T-cell (primary cell): ENCODE results near the gene HNRNPAB. TPM values are rescaled to one million over a fixed set of nuclear protein-coding genes. Genes with fewer than 3 reads are reported as not detected.
"Not testable (repeated sequence)": the region's sequence is repeated elsewhere in the genome, so short reads cannot be mapped to it uniquely, and the experiment has no call there.

ENCODE experiments used
- ATAC-seq, 4 experiments: fragments of 200-7000 bp in 3 of 4; fragments of 150-1000 bp in 1 of 4; cut with Tn5 transposase; replicated peaks in 1 of 4; 1 replicate in 3 of 4; 2 replicates in 1 of 4; pipeline ENCODE4 v1.10.0; 2021; ENCODE audit warnings: moderate library complexity in 3 of 4, mild to moderate bottlenecking in 2 of 4, moderate number of reproducible peaks in 1 of 4
- CTCF ChIA-PET, 2 donors: fragments of 300-600 bp; sonication (Branson Sonifier 250); formaldehyde crosslinking; loops; one replicate each; lab custom pipeline; 2022; ENCODE audit warnings: antibody characterized with exemption in 2 of 2; lab: Charles Lee
- POLR2A ChIA-PET, 2 donors: fragments of 300-600 bp; sonication (Branson Sonifier 250); formaldehyde crosslinking; loops; one replicate each; lab custom pipeline; 2022; ENCODE audit warnings: antibody characterized with exemption in 2 of 2; lab: Charles Lee
- DNase-seq, 35 experiments: peaks; one replicate each; pipeline versions ENCODE4 v3.0.0 to v3.0.0-alpha.2; 2013 to 2023
- H3K27ac ChIP-seq: one replicate; pipeline ENCODE4 v1.5.1; 2013; ENCODE audit warnings: low read length
- H3K27me3 ChIP-seq, 2 experiments: replicated peaks in 1 of 2; 1 replicate in 1 of 2; 2 replicates in 1 of 2; pipeline versions ENCODE4 v1.6.1 to v1.7.0; 2013; ENCODE audit warnings: low read length in 1 of 2, mixed read lengths in 1 of 2; ENCODE audit not compliant: control insufficient read depth in 2 of 2, insufficient read depth in 2 of 2; ENCODE audit errors: extremely low read depth in 1 of 2
- H3K36me3 ChIP-seq, 2 donors: 1 replicate in 1 of 2; 2 replicates in 1 of 2; pipeline versions ENCODE4 v1.6.1 to v1.7.0; 2013; ENCODE audit warnings: low read length in 1 of 2; ENCODE audit not compliant: control insufficient read depth in 2 of 2, insufficient read depth in 1 of 2; ENCODE audit errors: extremely low read depth in 1 of 2
- H3K4me1 ChIP-seq, 2 experiments: 1 replicate in 1 of 2; 2 replicates in 1 of 2; pipeline versions ENCODE4 v1.6.1 to v1.7.0; 2013; ENCODE audit warnings: low read length in 2 of 2, mixed read lengths in 1 of 2; ENCODE audit not compliant: insufficient read depth in 2 of 2, control insufficient read depth in 1 of 2; ENCODE audit errors: extremely low read depth in 1 of 2
- H3K4me3 ChIP-seq, 2 donors: 1 replicate in 1 of 2; 2 replicates in 1 of 2; pipeline versions ENCODE4 v1.5.1 to v1.7.0; 2013; ENCODE audit warnings: mild to moderate bottlenecking in 2 of 2, low read length in 1 of 2, moderate library complexity in 1 of 2; ENCODE audit not compliant: control insufficient read depth in 1 of 2; ENCODE audit errors: extremely low read depth in 1 of 2
- H3K9me3 ChIP-seq: 2 replicates; pipeline ENCODE4 v1.7.0; 2013
- H3K27ac Mint-ChIP-seq, 2 donors: one replicate each; pipeline ENCODE4 v1.8.0; 2020 to 2021; ENCODE audit warnings: mild to moderate bottlenecking in 2 of 2, mixed read lengths in 2 of 2
- H3K27me3 Mint-ChIP-seq, 2 donors: one replicate each; pipeline ENCODE4 v1.8.0; 2021 to 2022; ENCODE audit warnings: mixed read lengths in 2 of 2
- H3K36me3 Mint-ChIP-seq: one replicate; pipeline ENCODE4 v1.8.0; 2021; ENCODE audit warnings: mixed read lengths
- H3K4me1 Mint-ChIP-seq, 3 donors: one replicate each; pipeline ENCODE4 v1.8.0; 2020 to 2022; ENCODE audit warnings: mixed read lengths in 3 of 3, mild to moderate bottlenecking in 1 of 3
- H3K4me3 Mint-ChIP-seq, 3 donors: one replicate each; pipeline ENCODE4 v1.8.0; 2020 to 2022; ENCODE audit warnings: mild to moderate bottlenecking in 3 of 3, mixed read lengths in 3 of 3, moderate library complexity in 3 of 3
- H3K9me3 Mint-ChIP-seq, 3 donors: one replicate each; pipeline ENCODE4 v1.8.0; 2020 to 2022; ENCODE audit warnings: mixed read lengths in 3 of 3
- WGBS: methylation state at CpG from one replicate; pipeline ENCODE4 v1.1.5; 2013; ENCODE audit warnings: missing lambda C conversion rate; ENCODE audit not compliant: insufficient coverage; 5-methylcytosine and 5-hydroxymethylcytosine counted together
- total RNA-seq, 35 experiments: library from RNA in 6 of 35; stranded (reverse) in 6 of 35; fragments of 120-200 nt in 1 of 35; gene quantifications; one replicate each; pipeline versions ENCODE4 v1.2.1 to v1.2.4 and lab custom pipeline; 2013 to 2026

HNRNPAB gene
- total RNA-seq, 5 donors from 2014 or later (not counting 1 experiment from before 2014, with no cell fraction given) = 78.8 to 89.2 (median 85.1) TPM

DNA sequence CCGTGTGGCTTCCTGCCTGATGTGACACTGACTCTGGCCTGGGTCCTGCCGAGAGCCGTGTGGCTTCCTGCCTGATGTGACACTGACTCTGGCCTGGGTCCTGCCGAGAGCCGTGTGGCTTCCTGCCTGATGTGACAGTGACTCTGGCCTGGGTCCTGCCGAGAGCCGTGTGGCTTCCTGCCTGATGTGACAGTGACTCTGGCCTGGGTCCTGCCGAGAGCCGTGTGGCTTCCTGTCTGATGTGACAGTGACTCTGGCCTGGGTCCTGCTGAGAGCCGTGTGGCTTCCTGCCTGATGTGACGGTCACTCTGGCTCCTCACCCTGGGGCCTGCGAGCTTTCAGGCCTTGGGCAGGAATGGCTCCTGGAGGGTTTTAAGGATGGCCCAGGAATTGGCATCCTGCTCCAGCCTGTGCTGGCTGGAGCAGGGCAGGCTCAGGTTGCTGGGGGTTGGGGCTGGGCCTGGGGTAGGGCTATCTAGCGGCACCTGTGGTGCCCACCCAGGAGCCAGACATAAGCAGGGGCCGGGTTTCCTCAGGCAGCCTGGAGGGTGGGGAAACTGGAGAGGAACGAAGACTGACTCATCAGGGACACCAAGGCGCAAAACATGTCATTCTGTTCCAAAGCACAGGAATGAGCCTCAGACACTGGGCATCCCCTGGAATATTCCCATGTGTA lies 35.4 kb downstream of the HNRNPAB start:
- H3K9me3 ChIP-seq, H3K27me3 Mint-ChIP-seq, H3K9me3 Mint-ChIP-seq, H3K36me3 Mint-ChIP-seq, H3K27me3 ChIP-seq, H3K36me3 ChIP-seq, H3K4me3 ChIP-seq, POLR2A ChIA-PET: not testable (repeated sequence)
- WGBS = 31% methylated on average over 11 of the region's 16 CpGs
- H3K4me1 Mint-ChIP-seq = peaks cover 41 to 55% (median 49%) of the 10 kb centered on the region in 3 donors
- DNase-seq = peak in 4 of 35 experiments; percentile 18 to 52 (median 30)
- H3K27ac Mint-ChIP-seq = peak overlapping the region; percentile 76 to 80
- peaks cover 11 to 69% of the 10 kb centered on the region in 2 experiments for H3K4me1 ChIP-seq
- peak in 2 of 4 experiments; percentile 11 to 28 for ATAC-seq
- CTCF ChIA-PET = interaction anchor here (0.7 to 1.3 kb wide), 2 partner anchors 11 to 1152 kb away, joined by 3 read pairs; no protein-coding TSS in a partner anchor
- peak overlapping the region; percentile 82 for H3K27ac ChIP-seq
- H3K4me3 Mint-ChIP-seq = peak overlapping the region in 1 of 3 donors; percentile 77

DNA sequence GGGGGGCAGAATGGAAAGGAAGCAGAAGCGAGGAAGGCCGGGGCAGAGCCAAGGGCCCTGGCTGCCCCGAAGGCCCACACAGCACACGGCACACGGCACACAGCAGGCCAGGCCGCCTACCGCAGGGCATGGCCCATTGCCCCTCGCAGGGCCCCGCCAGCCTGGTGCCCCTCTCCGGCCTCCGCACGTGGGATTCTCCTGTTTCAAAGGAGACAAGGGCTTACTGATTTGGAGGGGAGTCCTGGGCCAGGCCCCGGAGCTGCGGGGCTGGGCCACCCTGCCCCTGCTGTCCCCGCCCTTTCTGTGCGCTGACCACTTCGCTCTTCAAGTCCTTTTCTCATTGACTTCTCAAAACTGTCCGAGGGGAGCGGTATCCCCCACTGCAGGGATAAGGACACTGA lies 36.0 kb downstream of the HNRNPAB start:
- Mint-ChIP-seq H3K4me3 (peak overlapping the region in 2 of 3 donors; percentile 39 to 77), H3K4me1 (peaks cover 35 to 50% (median 44%) of the 10 kb centered on the region in 3 donors), H3K27ac (peak overlapping the region; percentile 88 to 93), H3K36me3 (no peaks in the 10 kb centered on the region), H3K9me3 (no peaks in the 10 kb centered on the region), H3K27me3 (no peaks in the 10 kb centered on the region)
- Histone ChIP-seq H3K36me3 (no peaks in the 10 kb centered on the region), H3K4me3 (peak overlapping the region in 1 of 2 donors; percentile 26), H3K27me3 (no peaks in the 10 kb centered on the region), H3K27ac (peak overlapping the region; percentile 67), H3K4me1 (peaks cover 11 to 63% of the 10 kb centered on the region in 2 experiments), H3K9me3 (no peaks in the 10 kb centered on the region)
- DNase-seq (peak in 1 of 35 experiments; percentile 20), ATAC-seq (peak in 2 of 4 experiments; percentile 13 to 25)
- 88% methylated on average over 12 of the region's 19 CpGs for WGBS
- ChIA-PET POLR2A (no interaction called here), CTCF (no interaction called here)

- Mint-ChIP-seq H3K4me1 (peaks cover 34 to 50% (median 43%) of the 10 kb centered on the region in 3 donors), H3K4me3 (peak overlapping the region; percentile 35 to 77 (median 39)), H3K27ac (peak overlapping the region; percentile 88 to 93), H3K36me3 (no peaks in the 10 kb centered on the region), H3K9me3 (no peaks in the 10 kb centered on the region), H3K27me3 (no peaks in the 10 kb centered on the region)
- Histone ChIP-seq H3K36me3 (no peaks in the 10 kb centered on the region), H3K4me1 (peaks cover 11 to 59% of the 10 kb centered on the region in 2 experiments), H3K27me3 (no peaks in the 10 kb centered on the region), H3K27ac (peak overlapping the region; percentile 31), H3K4me3 (peak overlapping the region in 1 of 2 donors; percentile 26), H3K9me3 (no peaks in the 10 kb centered on the region)
- 40% methylated on average over 9 of the region's 9 CpGs for WGBS
- ATAC-seq (peak in 3 of 4 experiments; percentile 25 to 43 (median 43)), DNase-seq (peak in 1 of 35 experiments; percentile 26)
- ChIA-PET CTCF (no interaction called here), POLR2A (no interaction called here)
Measured at GRCh38 chr5:178240766-178241165, 36.4 kb downstream of the HNRNPAB start.

- WGBS = 25% methylated on average over 4 of the region's 8 CpGs
- H3K9me3 ChIP-seq = no peaks in the 10 kb centered on the region
- H3K4me3 ChIP-seq = no peak overlapping the region
- no peaks in the 10 kb centered on the region for H3K36me3 Mint-ChIP-seq
- H3K27me3 Mint-ChIP-seq = no peaks in the 10 kb centered on the region
- DNase-seq (peak in 1 of 35 experiments; percentile 31), ATAC-seq (peak; percentile 13 to 51 (median 28))
- H3K27me3 ChIP-seq = no peaks in the 10 kb centered on the region
- no peaks in the 10 kb centered on the region for H3K36me3 ChIP-seq
- no peaks in the 10 kb centered on the region for H3K9me3 Mint-ChIP-seq
- ChIA-PET CTCF (no interaction called here), POLR2A (no interaction called here)
- H3K4me3 Mint-ChIP-seq = peak overlapping the region; percentile 17 to 77 (median 35)
- peak overlapping the region; percentile 88 to 93 for H3K27ac Mint-ChIP-seq
- H3K4me1 Mint-ChIP-seq = peaks cover 34 to 50% (median 43%) of the 10 kb centered on the region in 3 donors
- H3K4me1 ChIP-seq = peaks cover 11 to 54% of the 10 kb centered on the region in 2 experiments
- peak overlapping the region; percentile 31 for H3K27ac ChIP-seq
Measured at GRCh38 chr5:178241231-178241663, 36.9 kb downstream of the HNRNPAB start.

DNA sequence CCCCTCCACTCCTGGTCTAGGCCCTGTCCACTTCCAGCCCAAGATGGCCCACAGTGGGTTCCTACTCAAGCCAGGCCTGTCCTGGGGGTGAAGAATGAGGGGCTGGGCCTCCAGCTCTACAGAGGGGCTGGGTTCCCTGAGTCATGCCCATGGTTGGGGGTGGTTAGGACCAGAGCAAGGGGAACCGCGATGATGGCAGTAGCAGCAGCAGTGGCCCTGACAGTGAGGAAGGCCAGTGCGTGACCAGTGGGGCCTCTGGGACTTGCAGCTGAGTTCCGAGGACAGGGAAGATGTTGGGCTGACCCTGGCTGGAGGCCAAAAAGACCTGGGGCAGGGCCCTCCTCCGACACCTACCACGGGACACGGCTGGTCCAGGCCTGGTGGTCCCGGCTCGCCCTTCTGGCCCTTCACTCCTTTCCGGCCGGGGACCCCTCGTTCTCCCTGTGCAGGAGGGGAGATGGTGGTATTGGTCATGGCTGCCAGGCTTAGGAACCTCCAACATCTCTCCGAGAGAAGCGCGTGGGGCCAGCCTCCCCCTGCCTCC lies 37.4 kb downstream of the HNRNPAB start:
- peaks cover 11 to 49% of the 10 kb centered on the region in 2 experiments for H3K4me1 ChIP-seq
- ChIA-PET POLR2A (no interaction called here), CTCF (no interaction called here)
- H3K4me3 ChIP-seq = no peak overlapping the region
- Mint-ChIP-seq H3K4me3 (peak overlapping the region in 1 of 3 donors; percentile 77), H3K36me3 (no peaks in the 10 kb centered on the region), H3K27ac (peak overlapping the region; percentile 88 to 93), H3K27me3 (no peaks in the 10 kb centered on the region), H3K9me3 (no peaks in the 10 kb centered on the region), H3K4me1 (peaks cover 29 to 47% (median 39%) of the 10 kb centered on the region in 3 donors)
- no peaks in the 10 kb centered on the region for H3K27me3 ChIP-seq
- H3K27ac ChIP-seq = peak overlapping the region; percentile 31
- no peaks in the 10 kb centered on the region for H3K36me3 ChIP-seq
- ATAC-seq = peak in 2 of 4 experiments; percentile 9 to 15
- no peak for DNase-seq
- 71% methylated on average over 4 of the region's 15 CpGs for WGBS
- H3K9me3 ChIP-seq = no peaks in the 10 kb centered on the region

GRCh38 chr5:178242416-178242815 lies 38.1 kb downstream of the HNRNPAB start:
- Mint-ChIP-seq H3K4me3 (peak overlapping the region in 1 of 3 donors; percentile 52), H3K27me3 (no peaks in the 10 kb centered on the region), H3K27ac (peak overlapping the region; percentile 46 to 84), H3K9me3 (no peaks in the 10 kb centered on the region), H3K36me3 (no peaks in the 10 kb centered on the region), H3K4me1 (peaks cover 28 to 46% (median 32%) of the 10 kb centered on the region in 3 donors)
- Histone ChIP-seq H3K27ac (no peak overlapping the region), H3K27me3 (no peaks in the 10 kb centered on the region), H3K36me3 (no peaks in the 10 kb centered on the region), H3K9me3 (no peaks in the 10 kb centered on the region), H3K4me1 (peaks cover 11 to 46% of the 10 kb centered on the region in 2 experiments), H3K4me3 (no peak overlapping the region)
- POLR2A ChIA-PET = interaction anchor here in 1 of 2 donors (1.0 kb wide), 1 partner anchor 9 kb away, joined by 13 read pairs; no protein-coding TSS in a partner anchor
- CTCF ChIA-PET = no interaction called here
- WGBS = 61% methylated on average over 4 of the region's 10 CpGs
- peak in 1 of 35 experiments; percentile 25 for DNase-seq
- ATAC-seq = no peak
